ENCODE results near the gene SLC2A1. TPM values are rescaled to one million over a fixed set of nuclear protein-coding genes. Genes with fewer than 3 reads are reported as not detected.

Gene SLC2A1
- total and polyA plus RNA-seq, 9 of the 15 experiments (the other 6 are each of a cell fraction or from before 2014, with no cell fraction given) = 12.6 to 153 (median 48.0) TPM

GRCh38 chr1:42957880-42958487 lies 684 bp downstream of the SLC2A1 start (continued):
- TF ChIP-seq REST (IDR thresholded peaks at IDR 0.05; ENCODE audit: borderline replicate concordance) (no peak), REST (CRISPR knock-in tag; IDR thresholded peaks at IDR 0.05; ENCODE audit: low read depth) (peak; percentile 25; the same call in 1 of the 2 replicates), RAD21 (CRISPR knock-in tag; conservative IDR thresholded peaks at IDR 0.05 in 1 of 2, IDR thresholded peaks at IDR 0.05 in 1 of 2) (no peak), POLR3A (IDR thresholded peaks at IDR 0.05; ENCODE audit: borderline replicate concordance, extremely low read depth, insufficient read depth, insufficient read length) (no peak), ZNF655 (CRISPR knock-in tag; IDR thresholded peaks at IDR 0.05) (no peak), ATF2 (CRISPR knock-in tag; IDR thresholded peaks at IDR 0.05) (no peak)
